ENCODE results near the gene NIN. TPM values are rescaled to one million over a fixed set of nuclear protein-coding genes. Genes with fewer than 3 reads are reported as not detected.

The NIN gene
- total and polyA plus RNA-seq, 7 donors, result 7.3 to 47.7 (median 24.3) TPM

DNA sequence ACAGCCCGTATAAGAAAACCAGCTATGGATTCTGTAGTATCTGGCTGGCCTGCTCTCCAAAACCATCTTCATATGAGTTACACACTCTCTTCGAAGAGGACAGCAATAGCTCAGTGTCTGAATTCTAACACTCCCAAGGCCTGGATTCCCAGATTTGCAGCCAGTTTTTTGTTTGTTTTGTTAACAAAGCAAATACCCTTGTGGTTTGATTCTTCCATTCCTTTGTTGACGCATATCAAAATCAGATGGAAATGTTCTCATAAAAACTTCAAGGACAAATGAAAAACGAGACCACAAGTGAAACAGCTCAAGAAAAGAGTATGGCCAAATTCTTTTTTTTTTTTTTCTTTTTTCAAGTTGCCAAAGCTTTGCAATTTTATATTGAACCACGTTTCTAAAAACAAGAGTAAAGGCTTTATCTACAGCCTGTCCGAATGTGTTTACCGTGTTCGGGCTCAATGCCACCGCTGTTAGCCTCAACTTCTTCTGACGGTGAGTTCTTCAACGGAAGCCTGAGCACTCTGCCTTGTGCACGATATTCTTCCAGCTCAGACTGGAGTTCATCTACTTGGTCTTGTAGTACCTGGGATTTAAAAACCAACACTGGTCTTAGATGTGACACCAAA is 67.5 kb downstream of the NIN start:
- TF ChIP-seq, protein P1, sequence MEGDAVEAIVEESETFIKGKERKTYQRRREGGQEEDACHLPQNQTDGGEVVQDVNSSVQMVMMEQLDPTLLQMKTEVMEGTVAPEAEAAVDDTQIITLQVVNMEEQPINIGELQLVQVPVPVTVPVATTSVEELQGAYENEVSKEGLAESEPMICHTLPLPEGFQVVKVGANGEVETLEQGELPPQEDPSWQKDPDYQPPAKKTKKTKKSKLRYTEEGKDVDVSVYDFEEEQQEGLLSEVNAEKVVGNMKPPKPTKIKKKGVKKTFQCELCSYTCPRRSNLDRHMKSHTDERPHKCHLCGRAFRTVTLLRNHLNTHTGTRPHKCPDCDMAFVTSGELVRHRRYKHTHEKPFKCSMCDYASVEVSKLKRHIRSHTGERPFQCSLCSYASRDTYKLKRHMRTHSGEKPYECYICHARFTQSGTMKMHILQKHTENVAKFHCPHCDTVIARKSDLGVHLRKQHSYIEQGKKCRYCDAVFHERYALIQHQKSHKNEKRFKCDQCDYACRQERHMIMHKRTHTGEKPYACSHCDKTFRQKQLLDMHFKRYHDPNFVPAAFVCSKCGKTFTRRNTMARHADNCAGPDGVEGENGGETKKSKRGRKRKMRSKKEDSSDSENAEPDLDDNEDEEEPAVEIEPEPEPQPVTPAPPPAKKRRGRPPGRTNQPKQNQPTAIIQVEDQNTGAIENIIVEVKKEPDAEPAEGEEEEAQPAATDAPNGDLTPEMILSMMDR (IDR thresholded peaks at IDR 0.05), result no peak
- Histone ChIP-seq H3K4me3 (no peak overlapping the region), H3K36me3 (ENCODE audit: insufficient read depth in 1 of 2, low read depth in 1 of 2) (peaks cover 11 to 93% of the 10 kb centered on the region in 2 donors), H3K27me3 (ENCODE audit: insufficient read depth in 3 of 3, low read length in 2 of 3) (no peaks in the 10 kb centered on the region), H3K4me1 (peaks cover 5% of the 10 kb centered on the region), H3K27ac (peak overlapping the region; percentile 30), H3K9me3 (no peaks in the 10 kb centered on the region)
- intact Hi-C loops (cut with DNase I), result no loop called here
- WGBS, 3 donors, result 90% methylated on average over 12 of the region's 12 CpGs
- no peak for DNase-seq
- no peak for ATAC-seq

DNA sequence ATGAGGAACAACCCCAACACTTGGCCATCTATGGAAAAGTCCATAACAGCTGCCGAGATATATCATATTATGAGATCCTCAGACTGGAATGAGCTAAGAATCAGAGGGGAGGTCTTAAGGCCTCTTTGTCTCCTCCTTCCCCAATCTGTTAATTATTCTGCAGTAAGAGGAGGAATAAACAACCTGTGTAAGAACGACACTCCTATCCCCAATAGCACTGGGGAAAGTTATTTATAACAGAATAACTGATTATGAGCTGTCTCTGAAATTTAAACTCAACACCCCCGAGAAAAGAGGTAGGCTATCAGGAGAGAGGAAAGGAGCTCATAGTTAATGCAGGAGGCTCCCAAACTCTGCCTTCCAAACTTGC is 68.0 kb downstream of the NIN start:
- H3K27me3 ChIP-seq (ENCODE audit: insufficient read depth in 3 of 3, low read length in 2 of 3), result no peaks in the 10 kb centered on the region
- H3K36me3 ChIP-seq (ENCODE audit: insufficient read depth in 1 of 2, low read depth in 1 of 2), result peaks cover 16 to 94% of the 10 kb centered on the region in 2 donors
- peaks cover 5% of the 10 kb centered on the region for H3K4me1 ChIP-seq
- 80 to 88% (median 80%) methylated on average over 3 of the region's 3 CpGs for WGBS, 3 donors
- ATAC-seq (no peak), DNase-seq (no peak)
- no peak overlapping the region for H3K4me3 ChIP-seq
- intact Hi-C loops (cut with DNase I), result no loop called here
- TF ChIP-seq, protein P1 (IDR thresholded peaks at IDR 0.05), result no peak
- H3K27ac ChIP-seq, result peak overlapping the region; percentile 30
- H3K9me3 ChIP-seq, result no peaks in the 10 kb centered on the region

DNA sequence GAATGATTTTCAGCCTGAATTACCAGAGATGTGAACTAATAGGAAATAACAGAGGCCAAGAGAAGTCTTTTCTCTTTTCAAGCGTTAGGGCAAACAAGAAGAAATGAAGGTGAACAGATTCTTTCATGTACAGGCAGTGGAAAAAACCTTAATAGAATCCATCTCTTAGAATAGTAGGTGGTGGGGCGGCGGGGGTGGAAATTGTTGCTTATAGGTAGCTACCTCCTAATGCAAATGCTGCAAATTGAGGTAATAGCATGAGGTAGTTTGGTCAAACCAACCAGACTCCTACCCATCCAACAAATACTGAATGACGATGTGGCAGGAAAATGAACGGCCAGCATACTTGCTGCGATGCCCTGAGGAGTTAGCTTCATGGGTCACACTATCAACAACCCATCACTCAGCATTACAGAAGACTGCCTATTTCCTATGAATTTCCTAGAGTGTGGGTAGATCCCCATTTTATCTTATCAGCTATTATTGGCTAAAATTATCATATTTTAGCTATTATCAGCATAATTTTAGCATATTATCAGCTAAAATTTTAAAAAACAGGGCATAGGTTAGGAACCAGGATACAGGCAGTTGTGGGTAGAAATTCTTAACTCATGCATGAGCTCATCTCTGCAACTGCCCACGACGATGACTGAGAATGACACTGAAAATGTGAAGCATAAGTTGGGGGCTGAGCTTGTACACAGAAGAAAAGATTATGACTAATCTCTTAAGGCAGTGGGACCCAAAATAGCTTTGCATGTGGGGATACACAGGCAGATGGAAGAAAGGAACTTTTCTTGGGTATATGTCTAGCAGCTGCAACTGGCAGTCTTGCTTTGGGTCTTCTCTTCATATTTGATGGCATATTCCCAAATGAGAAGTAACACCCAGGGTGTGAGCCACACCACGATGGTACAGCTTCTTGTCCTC is 68.7 kb downstream of the NIN start:
- Histone ChIP-seq H3K4me3 (no peak overlapping the region), H3K36me3 (ENCODE audit: insufficient read depth in 1 of 2, low read depth in 1 of 2) (peaks cover 16 to 99% of the 10 kb centered on the region in 2 donors), H3K27ac (peak overlapping the region; percentile 30), H3K4me1 (peaks cover 5% of the 10 kb centered on the region), H3K9me3 (no peaks in the 10 kb centered on the region), H3K27me3 (ENCODE audit: insufficient read depth in 3 of 3, low read length in 2 of 3) (no peaks in the 10 kb centered on the region)
- WGBS, 3 donors, result 85 to 92% (median 88%) methylated on average over 9 of the region's 9 CpGs
- TF ChIP-seq, protein P1 (IDR thresholded peaks at IDR 0.05), result no peak
- intact Hi-C loops (cut with DNase I), result no loop called here
- DNase-seq (no peak), ATAC-seq (no peak)

DNA sequence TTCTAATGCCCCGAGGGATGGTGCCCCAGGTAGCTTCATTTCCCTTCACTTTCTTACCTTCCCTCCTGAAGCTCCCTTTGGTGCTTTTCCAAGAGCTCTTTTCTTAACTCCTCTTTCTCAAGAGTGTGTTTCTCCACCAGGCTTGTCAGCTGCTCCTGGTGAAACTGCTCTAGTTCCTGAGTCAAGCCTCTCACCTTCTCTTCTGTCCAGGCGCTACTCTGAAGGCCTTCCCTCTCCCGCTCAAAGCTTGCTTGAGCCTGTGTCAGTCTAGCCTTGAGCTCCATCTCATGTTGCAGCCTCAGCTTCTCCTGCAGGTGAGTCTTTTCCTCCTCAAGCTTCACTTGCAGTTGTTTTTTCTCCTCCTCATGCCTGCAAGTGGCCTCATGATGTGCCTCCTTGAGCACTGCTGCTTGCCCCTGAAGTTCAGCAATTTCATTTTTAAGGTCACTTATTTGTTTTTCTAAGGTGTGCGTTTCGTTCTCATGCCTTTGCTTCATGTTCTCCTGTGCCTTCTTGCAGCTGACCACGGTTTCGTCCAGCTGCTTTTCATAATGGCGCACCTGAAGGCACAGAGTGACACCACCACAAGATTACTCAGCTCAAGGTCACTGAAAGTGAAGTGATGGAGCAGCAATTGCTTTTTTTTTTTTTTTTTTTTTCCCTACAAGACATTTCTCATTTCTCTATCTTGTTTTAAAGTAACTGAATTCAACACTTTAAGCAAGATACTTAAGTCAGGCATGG is 71.0 kb downstream of the NIN start:
- Histone ChIP-seq H3K4me1 (no peaks in the 10 kb centered on the region), H3K36me3 (ENCODE audit: insufficient read depth in 1 of 2, low read depth in 1 of 2) (peaks cover 16 to 99% of the 10 kb centered on the region in 2 donors), H3K27ac (no peak overlapping the region), H3K27me3 (ENCODE audit: insufficient read depth in 3 of 3, low read length in 2 of 3) (no peaks in the 10 kb centered on the region), H3K4me3 (no peak overlapping the region), H3K9me3 (no peaks in the 10 kb centered on the region)
- peak in 3 of 4 donors; percentile 57 to 73 (median 68) for ATAC-seq
- intact Hi-C loops (cut with DNase I), result no loop called here
- TF ChIP-seq, protein P1 (IDR thresholded peaks at IDR 0.05), result no peak
- no peak for DNase-seq
- WGBS, 3 donors, result 97 to 99% (median 98%) methylated on average over 8 of the region's 8 CpGs

Data from psoas muscle (tissue), 8 donors.